GM10847 (cell line): ENCODE data around the gene SLC19A1.

Experiments
- POLR2A ChIP-seq: IDR thresholded peaks from 2 replicates; pipeline ENCODE4 v1.6.1; 2011; ENCODE audit not compliant: insufficient read length; ENCODE audit errors: extremely low read depth

SLC19A1 gene

GRCh38 chr21:45490049-45490731, 52.0 kb downstream of the SLC19A1 start:
- no peak for TF ChIP-seq POLR2A

DNA sequence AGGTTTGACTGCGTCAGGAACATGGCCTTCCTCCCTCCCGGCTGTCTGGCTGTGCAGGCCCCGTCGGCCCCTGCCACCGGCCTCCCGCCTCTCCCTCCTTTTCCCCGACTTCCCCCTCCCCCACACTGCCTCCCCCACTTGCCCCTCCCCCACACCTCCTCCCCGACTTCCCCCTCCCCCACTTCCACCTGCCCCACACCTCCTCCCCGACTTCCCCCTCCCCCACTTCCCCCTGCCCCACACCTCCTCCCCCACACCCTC, 52.6 kb downstream of the SLC19A1 start:
- no peak for TF ChIP-seq POLR2A

DNA sequence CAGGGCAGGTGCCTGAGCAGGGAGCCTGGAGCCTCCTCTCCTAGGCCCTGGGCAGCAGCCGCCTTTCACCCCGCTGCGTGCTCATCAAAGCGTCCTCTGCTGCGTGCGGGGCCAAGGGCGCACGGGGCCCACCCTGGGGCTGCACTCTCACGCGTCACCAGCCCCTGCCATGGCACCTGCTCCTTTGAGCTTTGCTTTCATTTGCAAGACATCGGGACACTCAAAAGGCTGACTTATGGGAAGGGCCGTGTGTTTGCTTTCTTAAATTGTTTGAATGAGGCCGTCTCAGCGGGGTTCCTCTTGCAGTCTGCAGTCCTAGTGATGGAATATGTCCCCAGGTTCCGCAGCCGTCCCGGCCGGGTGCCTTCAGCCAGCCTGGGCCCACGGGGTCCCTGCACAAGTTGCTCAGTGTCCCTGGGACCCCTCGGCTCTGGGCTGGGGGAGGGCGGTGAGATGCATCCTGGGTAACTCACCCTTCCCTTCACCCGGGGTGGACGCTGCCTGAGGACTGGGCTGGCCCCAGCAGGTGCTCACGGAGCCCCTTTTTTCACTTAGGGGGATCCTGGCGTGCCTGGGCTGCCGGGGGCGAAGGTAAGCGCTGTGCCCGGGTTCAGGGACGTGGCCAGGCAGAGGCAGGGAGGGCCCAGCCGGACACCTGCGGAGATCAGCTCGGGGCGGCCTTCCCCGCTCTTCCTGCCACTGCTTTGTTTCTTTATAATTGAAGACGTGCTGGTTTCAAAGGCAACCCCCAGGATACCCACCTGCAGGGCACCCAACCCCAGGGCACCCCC, 53.1 kb downstream of the SLC19A1 start:
- TF ChIP-seq POLR2A = no peak

DNA sequence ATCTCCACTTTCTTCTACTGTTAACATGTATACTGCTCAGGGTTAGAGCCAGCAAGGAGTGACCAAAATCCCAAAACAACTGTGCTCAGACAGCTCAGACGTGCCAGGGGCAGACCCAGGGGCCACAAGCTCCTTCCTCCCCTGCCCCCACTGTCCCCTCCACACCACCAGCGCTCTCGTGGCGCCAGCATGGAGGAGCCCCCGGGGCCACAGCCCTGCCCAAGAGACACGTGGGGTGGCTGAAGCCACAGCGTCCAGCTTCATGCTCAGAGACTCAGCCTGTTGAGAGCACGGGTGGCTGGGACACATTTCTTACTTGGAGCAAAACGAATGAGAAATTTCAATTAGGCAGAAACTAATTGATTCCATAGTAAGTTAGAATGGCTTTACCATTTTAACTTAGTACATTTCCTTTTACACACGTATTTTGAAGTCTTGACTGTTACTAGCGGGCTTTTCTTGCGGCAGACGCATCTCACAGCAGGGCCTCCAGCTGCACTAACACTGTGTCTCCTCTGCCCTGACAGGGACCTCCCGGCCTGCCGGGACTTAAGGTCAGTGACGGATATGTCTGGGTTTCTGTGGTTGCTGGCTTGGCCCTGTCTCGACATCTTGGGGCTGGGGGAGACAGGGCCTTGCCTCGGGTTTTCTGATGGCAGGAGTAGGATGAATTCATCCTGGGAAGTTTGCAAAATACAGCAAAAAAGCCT, 54.2 kb downstream of the SLC19A1 start:
- TF ChIP-seq POLR2A = no peak

GRCh38 chr21:45487161-45487806, 55.0 kb downstream of the SLC19A1 start:
- no peak for TF ChIP-seq POLR2A

DNA sequence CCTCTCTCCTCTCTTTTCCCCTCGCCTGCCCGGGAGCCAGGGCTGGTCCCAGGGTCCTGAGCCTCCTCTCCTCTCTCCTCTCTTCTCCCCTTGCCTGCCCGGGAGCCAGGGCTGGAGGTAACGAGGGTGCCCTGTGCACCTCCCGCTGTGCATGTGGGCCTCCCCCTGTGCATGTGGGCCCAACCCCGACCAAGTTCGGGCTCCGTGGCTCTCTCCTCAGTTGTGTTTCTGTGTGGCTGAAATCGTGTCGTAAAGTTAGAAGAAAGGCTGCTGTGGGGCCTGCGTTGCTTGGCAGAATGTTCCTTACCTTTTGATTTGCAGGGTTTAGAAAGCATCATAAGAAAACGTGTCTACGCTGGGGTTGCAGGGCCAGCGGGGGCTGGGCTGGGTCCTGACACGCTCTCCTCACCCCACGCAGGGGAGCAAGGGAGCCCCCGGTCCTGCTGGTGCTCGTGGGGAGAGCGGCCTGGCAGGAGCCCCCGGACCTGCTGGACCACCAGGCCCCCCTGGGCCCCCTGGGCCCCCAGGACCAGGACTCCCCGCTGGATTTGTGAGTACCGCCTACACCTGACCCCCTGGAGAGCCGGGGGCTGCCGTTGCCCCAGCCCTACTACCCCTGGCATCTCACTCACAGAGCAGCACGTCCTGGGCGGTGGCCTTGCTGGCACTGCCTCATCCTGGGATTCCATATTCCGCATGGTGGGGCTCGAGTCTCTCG, 55.6 kb downstream of the SLC19A1 start:
- no peak for TF ChIP-seq POLR2A

GRCh38 chr21:45485686-45486442, 56.4 kb downstream of the SLC19A1 start:
- no peak for TF ChIP-seq POLR2A

GRCh38 chr21:45484318-45484717, 57.9 kb downstream of the SLC19A1 start:
- no peak for TF ChIP-seq POLR2A

- no peak for TF ChIP-seq POLR2A
Observed at GRCh38 chr21:45482899-45483821, 59.1 kb downstream of the SLC19A1 start.

GRCh38 chr21:45481977-45482898, 60.0 kb downstream of the SLC19A1 start:
- TF ChIP-seq POLR2A = no peak

DNA sequence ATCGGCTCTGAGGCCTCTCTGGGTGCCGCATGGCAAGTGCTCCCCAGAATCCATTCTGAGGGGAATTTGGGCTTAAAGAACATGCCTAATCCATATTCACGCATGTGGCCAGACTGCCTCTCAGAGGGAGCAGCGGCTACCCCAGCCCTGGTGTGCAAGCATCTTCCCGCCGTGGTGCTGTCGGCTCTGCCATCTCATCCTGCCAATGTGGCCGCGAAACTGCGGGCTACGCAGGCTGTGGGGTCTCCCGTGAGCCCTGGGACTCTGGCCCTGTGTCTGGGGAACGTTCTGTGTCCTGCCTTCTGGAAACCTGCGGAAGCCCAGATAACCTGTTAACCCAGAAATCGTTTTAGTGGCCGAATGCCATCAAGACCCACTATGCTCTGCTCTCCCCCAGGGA, 60.7 kb downstream of the SLC19A1 start:
- TF ChIP-seq POLR2A = no peak
